ENCODE data around the gene JMJD4. TPM values are rescaled to one million over a fixed set of nuclear protein-coding genes. Genes with fewer than 3 reads are reported as not detected.

JMJD4 gene
- total RNA-seq, 1 donor from 2014 or later: 28.3 TPM

- Mint-ChIP-seq H3K4me3 (no peak overlapping the region), H3K36me3 (ENCODE audit: low read depth) (peaks cover 6% of the 10 kb centered on the region), H3K4me1 (no peaks in the 10 kb centered on the region), H3K27ac (ENCODE audit: unreplicated experiment) (no peak overlapping the region), H3K27me3 (ENCODE audit: low read depth) (no peaks in the 10 kb centered on the region), H3K9me3 (no peaks in the 10 kb centered on the region)
- TF ChIP-seq, protein P1, sequence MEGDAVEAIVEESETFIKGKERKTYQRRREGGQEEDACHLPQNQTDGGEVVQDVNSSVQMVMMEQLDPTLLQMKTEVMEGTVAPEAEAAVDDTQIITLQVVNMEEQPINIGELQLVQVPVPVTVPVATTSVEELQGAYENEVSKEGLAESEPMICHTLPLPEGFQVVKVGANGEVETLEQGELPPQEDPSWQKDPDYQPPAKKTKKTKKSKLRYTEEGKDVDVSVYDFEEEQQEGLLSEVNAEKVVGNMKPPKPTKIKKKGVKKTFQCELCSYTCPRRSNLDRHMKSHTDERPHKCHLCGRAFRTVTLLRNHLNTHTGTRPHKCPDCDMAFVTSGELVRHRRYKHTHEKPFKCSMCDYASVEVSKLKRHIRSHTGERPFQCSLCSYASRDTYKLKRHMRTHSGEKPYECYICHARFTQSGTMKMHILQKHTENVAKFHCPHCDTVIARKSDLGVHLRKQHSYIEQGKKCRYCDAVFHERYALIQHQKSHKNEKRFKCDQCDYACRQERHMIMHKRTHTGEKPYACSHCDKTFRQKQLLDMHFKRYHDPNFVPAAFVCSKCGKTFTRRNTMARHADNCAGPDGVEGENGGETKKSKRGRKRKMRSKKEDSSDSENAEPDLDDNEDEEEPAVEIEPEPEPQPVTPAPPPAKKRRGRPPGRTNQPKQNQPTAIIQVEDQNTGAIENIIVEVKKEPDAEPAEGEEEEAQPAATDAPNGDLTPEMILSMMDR (conservative IDR thresholded peaks at IDR 0.05): no peak
- DNase-seq (ENCODE audit: low read depth, low spot score): no peak
Observed at GRCh38 chr1:227768125-227768439, 33.0 kb upstream of the JMJD4 start.

DNA sequence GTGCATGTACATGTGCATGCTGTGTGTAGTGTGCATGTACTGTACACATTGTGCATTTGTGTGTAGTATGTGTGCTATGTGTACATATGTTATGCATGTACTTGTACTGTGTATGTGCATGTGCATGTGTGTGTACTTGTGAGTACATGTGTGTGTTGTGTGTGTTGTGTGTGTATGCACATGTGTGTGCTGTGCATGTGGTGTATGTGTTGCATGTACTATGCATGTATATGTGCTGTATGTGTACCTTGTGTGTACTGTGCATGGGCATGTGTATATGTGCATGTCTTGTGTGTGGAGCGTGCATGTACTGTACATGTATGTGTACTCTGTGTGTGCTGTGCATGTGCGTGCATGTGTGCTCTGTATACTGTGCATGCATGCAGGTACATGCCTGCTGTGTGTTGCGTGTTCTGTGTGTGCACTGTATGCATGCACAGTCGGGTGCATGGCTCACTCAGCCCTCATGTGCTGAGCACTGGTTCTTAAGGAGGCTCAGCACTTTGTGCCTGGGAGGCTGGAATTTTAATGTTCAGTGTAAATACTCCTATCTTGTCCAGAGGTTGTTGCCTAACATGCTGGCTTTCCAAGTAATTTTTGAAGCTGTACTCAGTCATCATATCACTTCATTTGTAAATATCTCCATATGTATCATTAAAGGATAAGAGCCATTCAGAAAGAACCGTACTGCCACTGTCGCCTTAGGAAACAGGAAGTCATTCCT, 32.5 kb upstream of the JMJD4 start:
- TF ChIP-seq, protein P1 (conservative IDR thresholded peaks at IDR 0.05): no peak
- Mint-ChIP-seq H3K9me3 (no peaks in the 10 kb centered on the region), H3K36me3 (ENCODE audit: low read depth) (peaks cover 6% of the 10 kb centered on the region), H3K27me3 (ENCODE audit: low read depth) (no peaks in the 10 kb centered on the region), H3K4me1 (no peaks in the 10 kb centered on the region), H3K4me3 (no peak overlapping the region), H3K27ac (ENCODE audit: unreplicated experiment) (no peak overlapping the region)
- DNase-seq (ENCODE audit: low read depth, low spot score): no peak

DNA sequence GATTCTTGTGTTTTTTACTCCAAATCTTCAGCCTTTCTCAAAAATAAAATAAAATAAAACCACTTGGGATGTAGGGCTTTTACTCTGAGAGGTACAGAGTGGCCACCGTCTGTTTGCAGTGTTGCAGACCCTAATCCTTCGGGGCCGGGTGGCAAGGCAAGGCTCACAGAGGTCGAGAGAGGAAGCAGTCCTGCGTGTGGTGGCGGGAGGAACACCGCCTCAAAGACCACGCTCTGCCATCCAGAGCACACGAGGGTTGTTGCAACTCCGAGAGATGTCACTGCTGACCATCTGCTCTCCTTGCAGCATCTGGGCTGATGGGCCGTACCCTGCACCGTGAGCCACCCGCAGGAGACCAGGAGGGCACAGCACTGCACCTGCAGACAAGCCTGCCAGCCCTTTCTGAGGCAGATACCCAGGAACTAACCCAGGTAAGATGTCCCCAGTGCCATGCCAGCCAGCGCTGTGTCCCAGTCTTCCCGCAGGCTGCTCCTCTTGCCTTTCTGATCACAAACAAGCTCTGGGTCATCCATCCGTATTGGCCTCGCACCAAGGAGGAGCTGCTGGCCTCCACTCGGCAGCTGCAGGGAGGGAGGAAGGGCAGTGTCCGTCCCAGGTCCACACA, 31.7 kb upstream of the JMJD4 start:
- TF ChIP-seq, protein P1 (conservative IDR thresholded peaks at IDR 0.05): no peak
- no peak for DNase-seq (ENCODE audit: low read depth, low spot score)
- no peak overlapping the region for H3K4me3 Mint-ChIP-seq
- peaks cover 6% of the 10 kb centered on the region for H3K36me3 Mint-ChIP-seq (ENCODE audit: low read depth)
- H3K4me1 Mint-ChIP-seq: no peaks in the 10 kb centered on the region
- no peaks in the 10 kb centered on the region for H3K9me3 Mint-ChIP-seq
- no peaks in the 10 kb centered on the region for H3K27me3 Mint-ChIP-seq (ENCODE audit: low read depth)
- H3K27ac Mint-ChIP-seq (ENCODE audit: unreplicated experiment): no peak overlapping the region

DNA sequence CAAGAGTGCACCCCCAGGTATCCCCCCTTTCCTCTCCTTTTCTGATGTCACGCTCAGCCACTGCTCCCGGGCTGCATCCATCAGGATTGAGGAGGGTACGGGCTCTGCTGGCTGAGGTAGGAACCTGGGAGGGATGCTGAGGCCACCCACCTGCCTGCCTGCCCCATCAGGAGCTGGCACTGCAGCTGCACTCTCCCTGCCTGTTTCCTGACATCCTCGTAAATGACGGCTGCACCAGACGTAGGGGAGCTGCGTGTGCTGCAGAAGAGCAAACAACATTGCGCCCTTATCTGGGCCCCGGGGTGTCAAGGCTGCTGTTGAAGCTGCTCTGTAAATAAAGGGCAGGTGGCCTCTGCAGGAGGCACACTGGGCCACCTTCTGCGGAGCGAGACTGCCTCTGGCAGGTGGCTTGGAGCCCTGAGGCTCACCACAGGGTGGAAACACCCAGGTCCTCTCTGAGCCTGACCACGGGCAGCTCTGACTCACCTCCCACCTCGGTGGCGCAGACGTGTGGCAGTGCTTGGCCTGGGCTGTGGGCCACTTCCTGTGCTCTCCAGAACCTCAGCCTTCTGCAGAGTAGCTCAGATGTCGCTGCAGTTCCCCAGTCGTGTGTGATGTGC, 31.0 kb upstream of the JMJD4 start:
- TF ChIP-seq, protein P1 (conservative IDR thresholded peaks at IDR 0.05): no peak
- no peak for DNase-seq (ENCODE audit: low read depth, low spot score)
- no peak overlapping the region for H3K27ac Mint-ChIP-seq (ENCODE audit: unreplicated experiment)
- no peaks in the 10 kb centered on the region for H3K9me3 Mint-ChIP-seq
- no peak overlapping the region for H3K4me3 Mint-ChIP-seq
- no peaks in the 10 kb centered on the region for H3K4me1 Mint-ChIP-seq
- peaks cover 6% of the 10 kb centered on the region for H3K36me3 Mint-ChIP-seq (ENCODE audit: low read depth)
- no peaks in the 10 kb centered on the region for H3K27me3 Mint-ChIP-seq (ENCODE audit: low read depth)

DNA sequence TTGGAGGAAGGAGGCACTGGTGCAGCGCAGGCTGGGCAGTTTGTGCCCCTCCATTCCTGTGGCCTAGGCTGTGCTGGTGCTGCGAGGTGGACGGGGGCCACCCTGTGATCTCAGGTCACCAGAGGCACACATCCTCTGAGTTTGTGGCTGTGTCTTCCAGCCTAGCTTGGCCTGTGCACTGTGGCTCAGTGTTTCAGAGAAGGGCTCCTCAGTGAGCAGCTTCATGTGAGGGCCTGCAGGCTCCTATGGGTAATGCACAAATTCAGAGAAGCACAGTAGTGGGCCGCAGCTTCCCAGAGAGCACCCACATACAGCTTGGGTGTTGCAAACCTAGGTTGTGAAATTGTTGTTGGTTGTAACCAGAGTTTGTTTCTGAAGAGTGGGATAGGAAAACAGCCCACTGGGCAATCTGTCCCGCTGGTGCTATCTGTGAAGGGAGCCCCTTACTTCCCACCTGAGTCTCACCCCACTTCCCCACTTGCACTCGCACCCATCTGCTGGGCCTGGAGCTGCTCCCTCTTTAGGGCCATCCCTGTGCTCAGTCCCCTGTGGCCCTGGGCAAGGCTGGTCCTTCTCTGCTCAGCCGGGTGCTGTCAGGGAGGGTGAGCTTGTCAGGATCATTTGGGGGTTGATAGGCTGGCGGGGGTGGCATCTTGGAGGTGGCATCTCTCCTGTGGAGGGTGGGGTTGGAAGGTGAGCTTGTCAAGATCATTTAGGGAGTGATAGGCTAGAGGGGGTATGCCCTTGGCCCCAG, 30.3 kb upstream of the JMJD4 start:
- no peak for DNase-seq (ENCODE audit: low read depth, low spot score)
- peaks cover 6% of the 10 kb centered on the region for H3K36me3 Mint-ChIP-seq (ENCODE audit: low read depth)
- no peak overlapping the region for H3K27ac Mint-ChIP-seq (ENCODE audit: unreplicated experiment)
- no peaks in the 10 kb centered on the region for H3K4me1 Mint-ChIP-seq
- H3K9me3 Mint-ChIP-seq: no peaks in the 10 kb centered on the region
- no peak overlapping the region for H3K4me3 Mint-ChIP-seq
- TF ChIP-seq, protein P1 (conservative IDR thresholded peaks at IDR 0.05): no peak
- H3K27me3 Mint-ChIP-seq (ENCODE audit: low read depth): no peaks in the 10 kb centered on the region
